ENCODE results near the gene MAPK12. TPM values are rescaled to one million over a fixed set of nuclear protein-coding genes. Genes with fewer than 3 reads are reported as not detected.

The MAPK12 gene
- total and polyA plus RNA-seq, 2 of the 4 experiments (the other 2 are of a cell fraction) = 41.0 to 56.3 TPM

DNA sequence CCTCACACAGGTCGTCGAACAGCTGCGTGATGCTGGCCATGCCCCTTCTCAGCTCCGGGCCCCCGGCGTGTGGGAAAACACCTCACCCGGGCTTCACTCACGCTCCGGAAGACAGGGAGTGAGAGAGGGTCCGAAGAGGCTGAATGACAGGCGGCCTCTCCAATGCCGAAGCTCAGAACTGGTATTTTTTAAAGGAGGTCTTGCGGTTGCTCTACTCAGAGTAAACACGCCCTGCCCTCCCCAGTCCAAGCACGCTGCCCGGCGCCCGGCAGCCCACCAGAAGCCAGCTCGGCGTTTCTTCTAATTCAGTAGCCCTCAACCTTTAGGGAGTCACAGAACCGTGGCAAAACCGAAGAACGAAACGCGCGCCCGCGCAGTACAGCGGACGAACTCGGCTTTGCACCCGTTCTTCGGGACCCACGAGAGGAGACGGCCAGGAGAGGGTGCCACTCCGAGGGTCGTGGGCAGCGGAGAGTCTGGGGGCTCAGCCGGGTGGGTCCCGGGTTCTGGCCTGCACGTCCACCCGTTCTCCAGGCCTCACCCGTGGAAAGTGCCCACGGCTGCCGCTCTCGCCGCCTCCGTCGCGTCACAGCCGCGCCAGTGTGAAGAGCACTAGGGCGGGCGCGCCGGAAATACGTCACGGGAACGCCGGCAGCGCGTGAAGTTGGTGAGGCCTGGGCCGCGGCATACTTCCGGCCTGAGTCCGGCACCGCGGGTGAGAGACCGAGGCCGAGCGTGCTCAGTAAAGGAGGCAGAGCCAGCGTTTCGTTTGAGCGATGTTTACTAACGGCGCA lies 16.9 kb downstream of the MAPK12 start, which contains the start of gene TUBGCP6:
Gene TUBGCP6 (minus strand): TSS at position 604 of the 794 bp plus-strand sequence. CDS start 564 bp downstream, at position 40.
- peak within 1 kb of the TSS; percentile 96 for H2AFZ ChIP-seq (replicated peaks; ENCODE audit: low read length, poor library complexity)
- H3K4me3 ChIP-seq (ENCODE audit: insufficient read depth, low read depth, low read length) = peak within 1 kb of the TSS; percentile 96
- peaks cover 28% of the 10 kb centered on the region for H3K36me3 ChIP-seq (ENCODE audit: control insufficient read depth, insufficient read depth, low read length)
- peak within 1 kb of the TSS; percentile 96 for H4K91ac ChIP-seq (ENCODE audit: insufficient read depth, low read depth, low read length)
- intact Hi-C loops (cut with micrococcal nuclease) (no loop called here), dilution Hi-C loops (cut with HindIII; ENCODE audit: low sequenced_read_pairs, unreplicated experiment) (no loop called here), in situ Hi-C loops (cut with MboI; ENCODE audit: low sequenced_read_pairs) (no loop called here)
- peak within 1 kb of the TSS; percentile 99 for H4K8ac ChIP-seq (ENCODE audit: low read depth in 2 of 2, low read length in 2 of 2)
- H2BK5ac ChIP-seq (ENCODE audit: low read depth, low read length, poor library complexity, severe bottlenecking) = peak within 1 kb of the TSS; percentile 92
- H3K9ac ChIP-seq (ENCODE audit: low read depth, low read length) = peak within 1 kb of the TSS; percentile 98
- H2AK9ac ChIP-seq (replicated peaks; ENCODE audit: low read depth, low read length, poor library complexity) = peak within 1 kb of the TSS; percentile 98
- peaks cover 37% of the 10 kb centered on the region for H4K20me1 ChIP-seq (ENCODE audit: insufficient read depth, low read length)
- POLR2A ChIA-PET (ENCODE audit: unreplicated experiment) = interaction anchor here (0.6 kb wide), 1 partner anchor 248 kb away, joined by 6 read pairs; no protein-coding TSS in a partner anchor
- H3K4ac ChIP-seq (ENCODE audit: low read depth, low read length) = peak within 1 kb of the TSS; percentile 93
- peak within 1 kb of the TSS; percentile 86 for H2AK5ac ChIP-seq (ENCODE audit: low read depth, low read length)
- H3K79me1 ChIP-seq (ENCODE audit: low read depth in 1 of 2, low read length in 2 of 2) = peaks cover 18 to 60% of the 10 kb centered on the region in 2 experiments
- H3K23ac ChIP-seq (ENCODE audit: low read depth, low read length) = peak within 1 kb of the TSS; percentile 50
- H2BK15ac ChIP-seq (ENCODE audit: low read depth, low read length) = no peak within 1 kb of the TSS
- DNase-seq = peak; percentile 91
- no peaks in the 10 kb centered on the region for H3K27me3 ChIP-seq (ENCODE audit: control insufficient read depth, insufficient read depth, low read length)
- no peak within 1 kb of the TSS for H2BK20ac ChIP-seq (ENCODE audit: low read depth, low read length)
- H2BK120ac ChIP-seq (ENCODE audit: low read depth, low read length) = no peak within 1 kb of the TSS
- peak within 1 kb of the TSS; percentile 97 for H4K5ac ChIP-seq (ENCODE audit: low read depth, low read length)
- peak; percentile 81 for ATAC-seq (ENCODE audit: low read depth)
- H3K56ac ChIP-seq (ENCODE audit: extremely low read depth, insufficient read depth, low read length) = peak within 1 kb of the TSS; percentile 83
- TSS peak; percentile 63 for BruUV-seq (replicated peaks)
- peak within 1 kb of the TSS; percentile 38; the same call in 1 of the 2 replicates for H3K18ac ChIP-seq (ENCODE audit: low read depth, low read length)
- peak within 1 kb of the TSS; percentile 98 for H3K4me2 ChIP-seq (ENCODE audit: low read depth, low read length)
- peak within 1 kb of the TSS; percentile 98 for H3K27ac ChIP-seq (ENCODE audit: insufficient read depth, low read length)
- CTCF ChIA-PET = interaction anchor here (0.7 to 1.0 kb wide), 2 partner anchors 97 to 376 kb away, joined by 3 to 10 read pairs; no protein-coding TSS in a partner anchor
- H3K9me1 ChIP-seq (ENCODE audit: insufficient read depth, low read length) = 0 out of 2 replicates have a peak, but pooled peaks cover 3% of the 10 kb centered on the region
- peak within 1 kb of the TSS; percentile 92 for H3K14ac ChIP-seq (replicated peaks; ENCODE audit: low read depth, low read length)
- no peaks in the 10 kb centered on the region for H3K9me3 ChIP-seq (ENCODE audit: control insufficient read depth, insufficient read depth, low read length)
- peaks cover 9% of the 10 kb centered on the region for H3K4me1 ChIP-seq (ENCODE audit: control insufficient read depth, insufficient read depth, low read length)
- 1% methylated on average over 68 of the region's 76 CpGs; no CpG with 5 or more reads in 1 of the 2 experiments for WGBS, 2 experiments (ENCODE audit: extremely low coverage in 2 of 2, insufficient read length in 1 of 2)
- TF ChIP-seq RAD21 (IDR thresholded peaks at IDR 0.05; ENCODE audit: low read length) = no peak
- TF ChIP-seq MXI1 (IDR thresholded peaks at IDR 0.05; ENCODE audit: borderline replicate concordance, low read depth, low read length) = peak; percentile 87
- no peak; the same call in 1 of the 2 replicates for TF ChIP-seq FOS (IDR thresholded peaks at IDR 0.05; ENCODE audit: low read depth, low read length)
- no peak for TF ChIP-seq CTCF (conservative IDR thresholded peaks at IDR 0.05; ENCODE audit: low read depth, low read length)
- TF ChIP-seq SMC3 (IDR thresholded peaks at IDR 0.05; ENCODE audit: low read depth, low read length) = no peak
- TF ChIP-seq, protein P1, sequence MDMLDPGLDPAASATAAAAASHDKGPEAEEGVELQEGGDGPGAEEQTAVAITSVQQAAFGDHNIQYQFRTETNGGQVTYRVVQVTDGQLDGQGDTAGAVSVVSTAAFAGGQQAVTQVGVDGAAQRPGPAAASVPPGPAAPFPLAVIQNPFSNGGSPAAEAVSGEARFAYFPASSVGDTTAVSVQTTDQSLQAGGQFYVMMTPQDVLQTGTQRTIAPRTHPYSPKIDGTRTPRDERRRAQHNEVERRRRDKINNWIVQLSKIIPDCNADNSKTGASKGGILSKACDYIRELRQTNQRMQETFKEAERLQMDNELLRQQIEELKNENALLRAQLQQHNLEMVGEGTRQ (IDR thresholded peaks at IDR 0.05; ENCODE audit: low read depth, low read length) = peak; percentile 50; the same call in 1 of the 2 replicates
- TF ChIP-seq CEBPB (IDR thresholded peaks at IDR 0.05; ENCODE audit: low read depth, low read length) = no peak
- peak; percentile 40; the same call in 1 of the 2 replicates for TF ChIP-seq MAZ (IDR thresholded peaks at IDR 0.05; ENCODE audit: borderline replicate concordance, low read depth, low read length)
- TF ChIP-seq ELK1 (IDR thresholded peaks at IDR 0.05; ENCODE audit: borderline replicate concordance, low read depth, low read length) = 0 out of 2 replicates have a peak, but pooled peaks have one; percentile 11
- TF ChIP-seq NFE2L2 (IDR thresholded peaks at IDR 0.05; ENCODE audit: low read depth, low read length) = no peak
- TF ChIP-seq RCOR1 (IDR thresholded peaks at IDR 0.05; ENCODE audit: insufficient replicate concordance, low read length) = no peak
- TF ChIP-seq POLR2A (IDR thresholded peaks at IDR 0.05; ENCODE audit: low read depth, low read length) = peak; percentile 58
- TF ChIP-seq CHD1 (IDR thresholded peaks at IDR 0.05; ENCODE audit: low read depth, low read length) = no peak
